ENCODE results near the gene UNC13B. TPM values are rescaled to one million over a fixed set of nuclear protein-coding genes. Genes with fewer than 3 reads are reported as not detected.

The UNC13B gene
- total and polyA plus RNA-seq, 2 of the 8 experiments (the other 6 are each of a cell fraction or from before 2014, with no cell fraction given): 23.1 to 51.7 TPM

DNA sequence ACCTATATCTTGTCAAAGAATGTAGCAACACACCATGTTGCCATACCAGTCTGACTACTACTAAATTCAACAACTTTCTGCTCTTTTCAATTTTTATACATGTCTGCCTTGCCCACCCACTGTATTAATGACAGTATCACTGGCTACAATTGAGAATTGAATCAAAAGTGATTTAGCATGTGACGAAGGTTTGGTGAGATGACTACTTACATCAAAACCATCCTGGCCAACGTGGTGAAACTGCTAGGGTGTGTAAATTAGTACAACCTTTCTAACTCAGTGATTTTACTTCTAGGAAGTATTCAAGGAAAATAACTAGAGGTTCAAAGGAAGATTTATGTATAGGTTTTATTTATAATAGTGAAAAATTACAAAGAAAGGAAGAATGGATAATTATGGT is 109.8 kb downstream of the UNC13B start:
- no peaks in the 10 kb centered on the region for H3K27me3 ChIP-seq (replicated peaks in 1 of 4; ENCODE audit: control insufficient read depth in 3 of 4, extremely low read depth in 1 of 4, insufficient read depth in 3 of 4, low read length in 3 of 4)
- H2BK120ac ChIP-seq (replicated peaks; ENCODE audit: low read depth, low read length): no peak overlapping the region
- DNase-seq (ENCODE audit: low read depth in 1 of 2, low spot score in 2 of 2) (no peak), FAIRE-seq (no peak)
- H2BK12ac ChIP-seq (ENCODE audit: low read depth, low read length): no peak overlapping the region
- H3K4ac ChIP-seq (replicated peaks; ENCODE audit: insufficient read length, low read depth, low read length): no peak overlapping the region
- H3K9me3 ChIP-seq (ENCODE audit: insufficient read depth in 2 of 2, low read depth in 1 of 2, low read length in 1 of 2): no peaks in the 10 kb centered on the region
- no peak overlapping the region for H3K23ac ChIP-seq (ENCODE audit: insufficient read length)
- no peak overlapping the region for H4K8ac ChIP-seq (ENCODE audit: extremely low read depth, insufficient read depth, low read length)
- no peak overlapping the region for H3K9ac ChIP-seq (replicated peaks in 1 of 4; ENCODE audit: extremely low read depth in 1 of 4, low read depth in 3 of 4, low read length in 3 of 4)
- no peaks in the 10 kb centered on the region for H3K4me1 ChIP-seq (replicated peaks in 1 of 4; ENCODE audit: control insufficient read depth in 3 of 4, insufficient read depth in 4 of 4, low read length in 3 of 4)
- no peak overlapping the region for H4K91ac ChIP-seq (replicated peaks; ENCODE audit: insufficient read length, low read length)
- H4K20me1 ChIP-seq (replicated peaks in 1 of 2; ENCODE audit: control insufficient read depth in 1 of 2, insufficient read depth in 2 of 2, low read length in 2 of 2): no peaks in the 10 kb centered on the region
- no peak overlapping the region for H2BK20ac ChIP-seq (ENCODE audit: low read length)
- H3K14ac ChIP-seq (ENCODE audit: insufficient read length): no peak overlapping the region
- H3K18ac ChIP-seq (ENCODE audit: extremely low read depth, low read length): no peak overlapping the region
- no peak overlapping the region for H3K4me2 ChIP-seq (ENCODE audit: insufficient read depth in 1 of 2, low read depth in 2 of 2, low read length in 2 of 2)
- no peak overlapping the region for H4K5ac ChIP-seq (ENCODE audit: insufficient read length, low read depth, low read length)
- no peaks in the 10 kb centered on the region for H3K36me3 ChIP-seq (ENCODE audit: control insufficient read depth in 2 of 4, insufficient read depth in 4 of 4, low read length in 3 of 4)
- no peak overlapping the region for H3K4me3 ChIP-seq (ENCODE audit: extremely low read depth in 1 of 4, insufficient read depth in 2 of 4, low read depth in 3 of 4, low read length in 4 of 4)
- no peak overlapping the region for H3K56ac ChIP-seq (replicated peaks; ENCODE audit: insufficient read length, low read depth, low read length)
- ChIA-PET POLR2A (ENCODE audit: partially characterized antibody) (no interaction called here), CTCF (ENCODE audit: partially characterized antibody) (interaction anchor here (0.6 to 1.0 kb wide), 2 partner anchors 13 to 82 kb away, joined by 3 read pairs; no protein-coding TSS in a partner anchor)
- H3K79me2 ChIP-seq (ENCODE audit: control insufficient read depth in 1 of 2, insufficient read depth in 2 of 2, low read length in 2 of 2): no peaks in the 10 kb centered on the region
- H2AFZ ChIP-seq (ENCODE audit: low read length): no peak overlapping the region
- H3K23me2 ChIP-seq (ENCODE audit: low read depth, low read length): no peaks in the 10 kb centered on the region
- no peaks in the 10 kb centered on the region for H3K79me1 ChIP-seq (ENCODE audit: low read depth, low read length)
- H2AK5ac ChIP-seq (ENCODE audit: low read depth, low read length): no peak overlapping the region
- WGBS, 2 experiments (ENCODE audit: extremely low coverage in 1 of 2, insufficient coverage in 1 of 2, insufficient read length in 1 of 2, insufficient replicate concordance in 2 of 2, low coverage in 1 of 2, low lambda C conversion rate in 2 of 2, missing lambda C conversion rate in 1 of 2): 50% methylated on average over 2 of the region's 2 CpGs; no CpG with 5 or more reads in 1 of the 2 experiments
- TF ChIP-seq TAF1 (IDR thresholded peaks at IDR 0.05; ENCODE audit: low read depth, low read length): no peak
- no peak for TF ChIP-seq YY1 (IDR thresholded peaks at IDR 0.05; ENCODE audit: low read depth, low read length)
- TF ChIP-seq, protein P1, sequence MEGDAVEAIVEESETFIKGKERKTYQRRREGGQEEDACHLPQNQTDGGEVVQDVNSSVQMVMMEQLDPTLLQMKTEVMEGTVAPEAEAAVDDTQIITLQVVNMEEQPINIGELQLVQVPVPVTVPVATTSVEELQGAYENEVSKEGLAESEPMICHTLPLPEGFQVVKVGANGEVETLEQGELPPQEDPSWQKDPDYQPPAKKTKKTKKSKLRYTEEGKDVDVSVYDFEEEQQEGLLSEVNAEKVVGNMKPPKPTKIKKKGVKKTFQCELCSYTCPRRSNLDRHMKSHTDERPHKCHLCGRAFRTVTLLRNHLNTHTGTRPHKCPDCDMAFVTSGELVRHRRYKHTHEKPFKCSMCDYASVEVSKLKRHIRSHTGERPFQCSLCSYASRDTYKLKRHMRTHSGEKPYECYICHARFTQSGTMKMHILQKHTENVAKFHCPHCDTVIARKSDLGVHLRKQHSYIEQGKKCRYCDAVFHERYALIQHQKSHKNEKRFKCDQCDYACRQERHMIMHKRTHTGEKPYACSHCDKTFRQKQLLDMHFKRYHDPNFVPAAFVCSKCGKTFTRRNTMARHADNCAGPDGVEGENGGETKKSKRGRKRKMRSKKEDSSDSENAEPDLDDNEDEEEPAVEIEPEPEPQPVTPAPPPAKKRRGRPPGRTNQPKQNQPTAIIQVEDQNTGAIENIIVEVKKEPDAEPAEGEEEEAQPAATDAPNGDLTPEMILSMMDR (IDR thresholded peaks at IDR 0.05; ENCODE audit: control extremely low read depth in 1 of 3, insufficient read depth in 1 of 3, low read depth in 1 of 3, low read length in 3 of 3): no peak
- TF ChIP-seq FOSL1 (IDR thresholded peaks at IDR 0.05; ENCODE audit: insufficient read depth, low read depth, low read length): no peak
- TF ChIP-seq CREB1 (IDR thresholded peaks at IDR 0.05): no peak
- TF ChIP-seq HDAC6 (IDR thresholded peaks at IDR 0.05; ENCODE audit: low read depth, low read length): no peak
- no peak for TF ChIP-seq RXRA (IDR thresholded peaks at IDR 0.05; ENCODE audit: insufficient read depth, low read depth, low read length)
- no peak for TF ChIP-seq HDAC2 (IDR thresholded peaks at IDR 0.05; ENCODE audit: borderline replicate concordance in 1 of 2, low read depth in 2 of 2, low read length in 2 of 2)
- no peak for TF ChIP-seq BACH1 (IDR thresholded peaks at IDR 0.05; ENCODE audit: low read length)
- TF ChIP-seq NANOG (IDR thresholded peaks at IDR 0.05; ENCODE audit: insufficient read depth, low read depth, low read length, poor library complexity, severe bottlenecking): no peak
- no peak overlapping the region for H2BK5ac ChIP-seq (ENCODE audit: low read depth, low read length)
- H2BK15ac ChIP-seq (ENCODE audit: low read length): no peak overlapping the region
- no peak overlapping the region for H3K27ac ChIP-seq (ENCODE audit: low read depth, low read length)
